ENCODE results near the gene GPANK1. TPM values are rescaled to one million over a fixed set of nuclear protein-coding genes. Genes with fewer than 3 reads are reported as not detected.
A peak's percentile ranks its signal among the peaks of the same experiment; 100 is the strongest.

The GPANK1 gene
- 22.1 and 23.9 TPM in 2 replicates for total RNA-seq

DNA sequence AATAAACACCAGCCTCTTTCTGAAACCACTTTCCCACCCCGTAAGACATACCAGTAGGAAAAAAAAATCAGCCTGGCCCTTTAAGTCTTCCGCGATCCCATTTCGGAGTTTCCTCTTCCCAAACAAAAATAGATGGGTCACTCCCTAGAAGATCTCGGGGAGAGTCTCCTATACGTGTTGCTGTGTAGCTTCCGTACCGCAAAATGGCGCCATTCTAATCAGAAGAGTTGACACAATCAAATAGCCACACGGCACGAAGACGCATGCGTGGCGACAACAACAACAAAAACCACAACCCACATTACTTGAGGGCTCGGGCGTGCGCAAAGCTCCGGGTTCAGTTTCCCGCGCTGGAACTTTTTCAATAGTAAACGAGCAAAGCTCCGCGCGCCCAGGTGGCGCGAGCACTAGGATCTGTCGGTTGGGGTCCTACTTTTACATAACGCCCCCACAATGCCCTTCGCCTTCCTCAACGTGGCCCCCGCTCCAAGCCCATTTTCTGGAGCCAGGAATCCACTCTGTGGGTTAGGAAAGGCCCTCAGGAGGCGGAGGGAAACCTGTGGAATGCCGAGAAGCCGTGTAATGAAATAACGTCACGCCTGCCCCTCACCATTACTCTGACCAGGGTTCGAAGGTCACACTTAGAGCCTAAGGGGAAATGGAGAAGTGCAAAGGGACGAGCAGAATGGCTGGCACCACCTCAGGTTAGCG lies at the start of gene GPANK1:
GPANK1 (minus strand) TSS at position 208 of the 711 bp plus-strand sequence. CDS start 519 bp downstream, outside the sequence.
- Histone ChIP-seq H4K20me1 (ENCODE audit: insufficient read depth, low read length) (peaks cover 14% of the 10 kb centered on the region), H3K4me3 (ENCODE audit: insufficient read depth, low read length) (peak within 1 kb of the TSS; percentile 84), H3K79me2 (ENCODE audit: insufficient read depth, low read length) (peaks cover 63% of the 10 kb centered on the region), H3K36me3 (ENCODE audit: insufficient read depth, low read length) (peaks cover 39% of the 10 kb centered on the region), H3K27me3 (ENCODE audit: insufficient read depth, low read length) (no peaks in the 10 kb centered on the region), H2AFZ (ENCODE audit: low read length) (peak within 1 kb of the TSS; percentile 92), H3K9me3 (ENCODE audit: low read depth, low read length) (no peaks in the 10 kb centered on the region), H3K27ac (ENCODE audit: low read depth, low read length) (peak within 1 kb of the TSS; percentile 91), H3K4me1 (ENCODE audit: insufficient read depth, low read length) (peaks cover 37% of the 10 kb centered on the region), H3K4me2 (ENCODE audit: insufficient read depth, low read length) (peak within 1 kb of the TSS; percentile 99)
- peak; percentile 94 for DNase-seq (ENCODE audit: insufficient read length, low spot score, missing footprints)
- TF ChIP-seq, protein P1, sequence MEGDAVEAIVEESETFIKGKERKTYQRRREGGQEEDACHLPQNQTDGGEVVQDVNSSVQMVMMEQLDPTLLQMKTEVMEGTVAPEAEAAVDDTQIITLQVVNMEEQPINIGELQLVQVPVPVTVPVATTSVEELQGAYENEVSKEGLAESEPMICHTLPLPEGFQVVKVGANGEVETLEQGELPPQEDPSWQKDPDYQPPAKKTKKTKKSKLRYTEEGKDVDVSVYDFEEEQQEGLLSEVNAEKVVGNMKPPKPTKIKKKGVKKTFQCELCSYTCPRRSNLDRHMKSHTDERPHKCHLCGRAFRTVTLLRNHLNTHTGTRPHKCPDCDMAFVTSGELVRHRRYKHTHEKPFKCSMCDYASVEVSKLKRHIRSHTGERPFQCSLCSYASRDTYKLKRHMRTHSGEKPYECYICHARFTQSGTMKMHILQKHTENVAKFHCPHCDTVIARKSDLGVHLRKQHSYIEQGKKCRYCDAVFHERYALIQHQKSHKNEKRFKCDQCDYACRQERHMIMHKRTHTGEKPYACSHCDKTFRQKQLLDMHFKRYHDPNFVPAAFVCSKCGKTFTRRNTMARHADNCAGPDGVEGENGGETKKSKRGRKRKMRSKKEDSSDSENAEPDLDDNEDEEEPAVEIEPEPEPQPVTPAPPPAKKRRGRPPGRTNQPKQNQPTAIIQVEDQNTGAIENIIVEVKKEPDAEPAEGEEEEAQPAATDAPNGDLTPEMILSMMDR (IDR thresholded peaks at IDR 0.05; ENCODE audit: extremely low read depth, low read depth, low read length), result no peak

DNA sequence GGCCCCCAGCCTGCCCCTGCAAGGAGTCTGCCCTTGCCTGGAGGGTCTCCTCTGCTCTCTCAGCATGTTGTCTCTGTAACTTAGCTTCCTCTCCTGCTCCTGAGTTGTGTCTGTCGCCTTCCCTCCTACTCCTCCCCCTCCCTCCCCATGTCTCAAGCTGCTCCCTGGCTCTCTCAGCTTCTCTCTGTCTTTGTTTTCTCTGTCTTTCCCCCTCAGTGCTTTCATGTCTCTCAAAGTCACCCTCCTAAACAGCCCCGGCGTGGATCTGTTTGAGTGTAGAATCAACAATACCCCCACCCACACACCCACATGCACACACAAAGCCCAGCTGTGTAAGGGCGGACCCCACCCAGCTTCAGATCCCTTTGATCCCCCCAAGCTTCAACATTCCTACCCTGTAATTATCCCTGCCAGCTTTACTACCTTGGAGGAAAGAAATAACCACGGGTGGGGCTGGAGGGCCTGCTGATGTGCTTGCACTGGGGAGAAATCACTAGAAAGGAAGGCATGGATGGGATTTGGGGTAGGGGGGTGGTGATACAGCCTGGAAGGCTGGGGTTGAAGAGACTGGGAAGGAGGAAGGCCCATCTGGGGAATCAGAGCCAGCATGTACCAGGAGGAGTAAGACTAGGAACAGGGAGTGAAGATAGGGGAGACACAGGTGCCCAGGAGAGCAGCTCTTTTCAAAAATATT lies 49.3 kb upstream of the GPANK1 start:
- H3K4me1 ChIP-seq (ENCODE audit: insufficient read depth, low read length), result no peaks in the 10 kb centered on the region
- H3K4me3 ChIP-seq (ENCODE audit: insufficient read depth, low read length), result no peak overlapping the region
- TF ChIP-seq, protein P1 (IDR thresholded peaks at IDR 0.05; ENCODE audit: extremely low read depth, low read depth, low read length), result no peak
- no peaks in the 10 kb centered on the region for H4K20me1 ChIP-seq (ENCODE audit: insufficient read depth, low read length)
- no peaks in the 10 kb centered on the region for H3K79me2 ChIP-seq (ENCODE audit: insufficient read depth, low read length)
- DNase-seq (ENCODE audit: insufficient read length, low spot score, missing footprints), result peak; percentile 65
- no peak overlapping the region for H3K4me2 ChIP-seq (ENCODE audit: insufficient read depth, low read length)
- H3K27ac ChIP-seq (ENCODE audit: low read depth, low read length), result no peak overlapping the region
- no peaks in the 10 kb centered on the region for H3K9me3 ChIP-seq (ENCODE audit: low read depth, low read length)
- peaks cover 12% of the 10 kb centered on the region for H3K27me3 ChIP-seq (ENCODE audit: insufficient read depth, low read length)
- H2AFZ ChIP-seq (ENCODE audit: low read length), result peak overlapping the region; percentile 47
- H3K36me3 ChIP-seq (ENCODE audit: insufficient read depth, low read length), result no peaks in the 10 kb centered on the region

DNA sequence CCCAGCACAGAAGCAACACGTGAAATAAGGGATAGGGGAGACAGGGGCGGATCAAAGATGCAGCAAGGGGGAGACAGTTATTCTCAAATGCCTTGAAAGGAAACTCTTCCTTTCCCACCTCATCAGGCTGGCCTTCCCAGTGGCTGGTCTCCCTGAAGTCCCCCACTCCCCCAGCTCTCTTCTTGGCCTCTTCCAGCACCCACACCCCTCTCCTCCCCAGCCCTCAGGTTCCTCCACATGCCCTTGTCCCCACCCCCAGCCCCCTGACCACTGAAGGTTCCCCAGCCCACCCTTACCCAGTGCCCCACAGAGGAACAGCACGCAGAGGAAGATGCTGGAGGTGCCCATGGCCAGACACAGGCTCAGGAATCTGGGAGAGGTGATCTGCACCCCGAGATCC lies 48.7 kb upstream of the GPANK1 start:
- Histone ChIP-seq H2AFZ (ENCODE audit: low read length) (no peak overlapping the region), H3K27me3 (ENCODE audit: insufficient read depth, low read length) (peaks cover 12% of the 10 kb centered on the region), H3K36me3 (ENCODE audit: insufficient read depth, low read length) (no peaks in the 10 kb centered on the region), H3K4me3 (ENCODE audit: insufficient read depth, low read length) (no peak overlapping the region), H3K27ac (ENCODE audit: low read depth, low read length) (no peak overlapping the region), H3K79me2 (ENCODE audit: insufficient read depth, low read length) (no peaks in the 10 kb centered on the region), H3K4me1 (ENCODE audit: insufficient read depth, low read length) (no peaks in the 10 kb centered on the region), H3K9me3 (ENCODE audit: low read depth, low read length) (no peaks in the 10 kb centered on the region), H3K4me2 (ENCODE audit: insufficient read depth, low read length) (no peak overlapping the region), H4K20me1 (ENCODE audit: insufficient read depth, low read length) (no peaks in the 10 kb centered on the region)
- peak; percentile 50 for DNase-seq (ENCODE audit: insufficient read length, low spot score, missing footprints)
- TF ChIP-seq, protein P1 (IDR thresholded peaks at IDR 0.05; ENCODE audit: extremely low read depth, low read depth, low read length), result no peak

DNA sequence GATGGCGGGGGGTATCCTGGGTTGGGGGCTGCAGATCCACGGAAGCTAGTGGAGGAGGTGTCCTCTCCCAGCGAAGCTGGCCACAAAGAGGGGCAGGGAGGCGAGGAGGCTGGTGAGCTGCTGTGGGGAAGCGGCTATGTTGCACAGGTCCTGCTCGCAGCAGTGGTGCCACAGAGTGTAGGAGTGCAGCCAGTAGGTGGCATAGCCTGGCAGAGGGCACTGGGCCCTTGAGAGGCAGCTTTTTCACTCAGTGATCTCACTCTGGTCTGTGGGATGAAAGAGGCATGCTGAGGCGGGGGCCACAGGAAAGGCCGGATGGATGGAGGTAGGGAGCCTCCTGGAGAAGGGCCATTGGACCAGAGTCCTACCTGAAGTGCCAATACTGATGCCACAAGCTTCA lies 47.5 kb upstream of the GPANK1 start:
- no peak overlapping the region for H2AFZ ChIP-seq (ENCODE audit: low read length)
- H3K27me3 ChIP-seq (ENCODE audit: insufficient read depth, low read length), result peaks cover 12% of the 10 kb centered on the region
- no peaks in the 10 kb centered on the region for H4K20me1 ChIP-seq (ENCODE audit: insufficient read depth, low read length)
- no peak overlapping the region for H3K4me2 ChIP-seq (ENCODE audit: insufficient read depth, low read length)
- TF ChIP-seq, protein P1 (IDR thresholded peaks at IDR 0.05; ENCODE audit: extremely low read depth, low read depth, low read length), result peak; percentile 36
- no peaks in the 10 kb centered on the region for H3K79me2 ChIP-seq (ENCODE audit: insufficient read depth, low read length)
- no peaks in the 10 kb centered on the region for H3K9me3 ChIP-seq (ENCODE audit: low read depth, low read length)
- H3K4me1 ChIP-seq (ENCODE audit: insufficient read depth, low read length), result no peaks in the 10 kb centered on the region
- no peaks in the 10 kb centered on the region for H3K36me3 ChIP-seq (ENCODE audit: insufficient read depth, low read length)
- no peak overlapping the region for H3K4me3 ChIP-seq (ENCODE audit: insufficient read depth, low read length)
- no peak overlapping the region for H3K27ac ChIP-seq (ENCODE audit: low read depth, low read length)
- peak; percentile 75 for DNase-seq (ENCODE audit: insufficient read length, low spot score, missing footprints)

Measured in osteoblast (primary cell).